Stimulated activated CD8-positive, alpha-beta memory T cell treated with anti-CD3 and anti-CD28 coated beads, Interleukin-7, amount 100 ng/mL, for 24 hours (primary cell): ENCODE data around the gene ASAP3.

Experiments used
- DNase-seq: peaks from one replicate; pipeline ENCODE4 v3.0.0-alpha.2; 2020; ENCODE audit warnings: low read depth

ASAP3 gene

GRCh38 chr1:23422941-23423340 lies 61.0 kb downstream of the ASAP3 start:
- no peak for DNase-seq

- peak; percentile 8 for DNase-seq
Observed at GRCh38 chr1:23422241-23422877, 61.6 kb downstream of the ASAP3 start.

- DNase-seq = no peak
Observed at GRCh38 chr1:23421753-23422240, 62.2 kb downstream of the ASAP3 start.

GRCh38 chr1:23421343-23421742 lies 62.6 kb downstream of the ASAP3 start:
- DNase-seq = no peak

- no peak for DNase-seq
Observed at GRCh38 chr1:23420778-23421177, 63.2 kb downstream of the ASAP3 start.

GRCh38 chr1:23419180-23419579 lies 64.8 kb downstream of the ASAP3 start:
- DNase-seq = no peak

GRCh38 chr1:23417570-23417969 lies 66.4 kb downstream of the ASAP3 start:
- DNase-seq = no peak

GRCh38 chr1:23416964-23417363 lies 67.0 kb downstream of the ASAP3 start:
- DNase-seq = no peak

GRCh38 chr1:23408797-23409290 lies 75.1 kb downstream of the ASAP3 start:
- DNase-seq = no peak

- no peak for DNase-seq
Observed at GRCh38 chr1:23407016-23407630, 76.9 kb downstream of the ASAP3 start.

- DNase-seq = no peak
Observed at GRCh38 chr1:23405946-23406345, 78.0 kb downstream of the ASAP3 start.

GRCh38 chr1:23403735-23404486 lies 80.1 kb downstream of the ASAP3 start:
- peak; percentile 85 for DNase-seq

GRCh38 chr1:23403355-23403734 lies 80.6 kb downstream of the ASAP3 start:
- no peak for DNase-seq

GRCh38 chr1:23403038-23403336 lies 81.0 kb downstream of the ASAP3 start:
- DNase-seq = no peak

GRCh38 chr1:23402286-23403037 lies 81.5 kb downstream of the ASAP3 start:
- DNase-seq = no peak

- no peak for DNase-seq
Observed at GRCh38 chr1:23401313-23401712, 82.7 kb downstream of the ASAP3 start.

GRCh38 chr1:23400324-23401114 lies 83.5 kb downstream of the ASAP3 start:
- no peak for DNase-seq

- DNase-seq = no peak
Observed at GRCh38 chr1:23399229-23399628, 84.8 kb downstream of the ASAP3 start.

- no peak for DNase-seq
Observed at GRCh38 chr1:23397908-23398307, 86.1 kb downstream of the ASAP3 start.

GRCh38 chr1:23396380-23396779 lies 87.6 kb downstream of the ASAP3 start:
- DNase-seq = no peak

- DNase-seq = no peak
Observed at GRCh38 chr1:23395849-23396248, 88.1 kb downstream of the ASAP3 start.
